Measurements from ENCODE around the gene USP34.

GRCh38 chr2:61456070-61456745 lies 14.7 kb downstream of the USP34 start:
- TF ChIP-seq POLR2A (IDR thresholded peaks at IDR 0.05; ENCODE audit: low read length) (no peak), GATA1 (IDR thresholded peaks at IDR 0.05; ENCODE audit: low read depth, low read length) (no peak)

All from erythroblast (primary cell).